Measurements from ENCODE around the gene NT5C1B.

Gene NT5C1B

DNA sequence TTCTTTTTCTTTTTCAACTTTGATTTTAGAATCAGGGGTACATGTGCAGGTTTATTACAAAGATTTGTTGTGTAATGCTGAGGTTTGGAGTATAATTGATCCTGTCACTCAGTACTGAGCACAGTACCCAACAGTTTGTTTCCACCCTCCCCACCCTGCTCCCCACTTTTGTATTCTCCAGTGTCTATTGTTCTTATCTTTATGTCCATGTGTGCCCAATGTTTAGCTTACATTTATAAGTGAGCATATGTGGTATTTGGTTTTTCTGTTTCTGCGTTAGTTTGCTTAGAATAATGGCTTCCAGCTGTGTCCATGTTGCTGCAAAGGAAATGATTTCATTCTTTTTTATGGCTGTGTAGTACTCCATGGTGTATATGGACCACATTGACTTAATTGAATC lies 72.0 kb downstream of the NT5C1B start:
- DNase-seq (ENCODE audit: low read depth in 1 of 2, low spot score in 1 of 2), result no peak

DNA sequence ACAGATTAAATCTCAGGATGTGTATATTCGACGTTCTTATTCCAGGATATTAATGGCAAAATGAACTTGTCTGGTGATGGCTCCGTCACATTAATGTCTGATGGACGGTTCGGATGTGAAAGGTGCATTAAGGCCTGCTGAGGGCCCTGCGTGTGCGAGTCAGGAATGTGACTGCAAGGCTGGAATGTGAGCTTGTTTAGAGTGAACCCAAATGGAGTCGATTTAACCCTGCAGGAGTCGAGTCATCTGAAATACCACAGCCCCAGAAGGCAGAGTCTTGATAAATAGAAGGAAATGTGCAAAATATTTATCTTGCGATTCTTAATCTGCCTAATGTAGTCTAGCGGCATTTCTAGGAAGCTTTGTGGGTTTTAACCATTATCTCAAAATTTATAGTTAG lies 73.3 kb downstream of the NT5C1B start:
- DNase-seq (ENCODE audit: low read depth in 1 of 2, low spot score in 1 of 2), result no peak

DNA sequence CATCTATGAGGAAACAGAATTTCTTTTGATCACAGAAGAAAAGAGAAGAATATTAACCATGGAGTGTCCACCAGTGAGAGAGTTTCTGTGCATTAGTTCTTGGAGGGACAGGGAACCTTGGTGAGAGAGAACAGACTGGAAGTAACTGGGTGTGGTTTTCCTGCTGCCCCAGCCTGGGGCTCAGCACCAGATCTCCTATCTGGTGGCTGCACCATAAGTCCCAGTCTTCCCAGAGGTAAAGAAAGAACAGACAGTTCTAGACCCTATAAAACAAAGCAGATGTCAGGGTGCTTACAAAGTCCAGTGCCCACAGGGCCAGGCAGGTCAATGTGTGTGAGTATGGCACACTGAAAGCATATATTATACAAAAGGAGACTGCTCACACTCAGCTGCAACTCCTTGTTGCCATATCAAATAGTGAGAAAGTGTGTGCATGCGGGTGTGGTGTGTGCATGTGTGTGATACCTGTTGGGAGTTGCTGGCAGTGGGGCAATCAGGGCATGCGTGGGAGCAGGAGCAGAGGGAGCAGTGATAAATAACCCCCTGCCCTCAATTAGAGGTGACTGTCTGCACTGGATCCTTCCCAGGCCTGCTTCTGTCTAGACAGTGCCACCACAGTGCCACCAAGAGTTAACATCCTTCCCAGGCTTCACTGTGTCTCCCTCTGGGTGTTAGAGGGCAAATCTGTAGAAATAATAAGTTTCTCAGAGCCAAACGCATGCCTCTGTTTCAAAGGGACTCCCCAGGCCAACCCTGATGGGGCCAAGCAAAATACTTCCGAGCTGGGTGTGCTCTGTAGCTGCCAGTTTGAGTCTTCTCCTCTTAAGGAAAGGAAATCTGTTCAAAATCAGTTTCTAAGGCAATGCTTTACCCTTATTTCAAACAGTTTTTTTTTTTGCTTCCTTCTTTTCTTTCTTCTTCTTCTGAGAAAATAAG lies 74.6 kb downstream of the NT5C1B start:
- no peak for DNase-seq (ENCODE audit: low read depth in 1 of 2, low spot score in 1 of 2)

Data from stimulated activated CD4-positive, alpha-beta T cell treated with anti-CD3 and anti-CD28 coated beads, Interleukin-15, amount 100 ng/mL, for 1 hour (primary cell).